Endodermal cell (in vitro differentiated cells): Measurements from ENCODE around the gene CDH4. TPM values are rescaled to one million over a fixed set of nuclear protein-coding genes. Genes with fewer than 3 reads are reported as not detected.

Experiments used
- DNase-seq: peaks from one replicate; pipeline ENCODE4 v3.0.0-alpha.2; 2017
- H3K27ac ChIP-seq: 2 replicates; pipeline ENCODE4 v1.5.1; 2013; ENCODE audit warnings: mild to moderate bottlenecking, low read depth, low read length, moderate library complexity
- H3K27me3 ChIP-seq: 2 replicates; pipeline ENCODE4 v1.6.1; 2013; ENCODE audit warnings: mild to moderate bottlenecking, low read length, moderate library complexity; ENCODE audit not compliant: insufficient read depth, control insufficient read depth, poor library complexity, severe bottlenecking
- H3K36me3 ChIP-seq: 2 replicates; pipeline ENCODE4 v1.7.0; 2013; ENCODE audit warnings: mild to moderate bottlenecking, low read length, moderate library complexity; ENCODE audit not compliant: control insufficient read depth, insufficient read depth
- H3K4me1 ChIP-seq: one replicate; pipeline ENCODE4 v1.7.0; 2013; ENCODE audit warnings: low read length; ENCODE audit not compliant: control insufficient read depth, insufficient read depth
- H3K4me3 ChIP-seq: 2 replicates; pipeline ENCODE4 v1.5.1; 2013; ENCODE audit warnings: mild to moderate bottlenecking, low read length, moderate library complexity
- H3K9ac ChIP-seq: 2 replicates; pipeline ENCODE4 v1.6.1; 2013; ENCODE audit warnings: mild to moderate bottlenecking, low read length, moderate library complexity; ENCODE audit not compliant: poor library complexity, severe bottlenecking; ENCODE audit errors: extremely low read depth
- H3K9me3 ChIP-seq: 2 replicates; pipeline ENCODE4 v1.6.1; 2013; ENCODE audit warnings: mild to moderate bottlenecking, low read length, moderate library complexity; ENCODE audit not compliant: control insufficient read depth
- H3K27ac Mint-ChIP-seq: 2 replicates; pipeline ENCODE4 v1.8.0; 2020; ENCODE audit warnings: mixed read lengths
- H3K27me3 Mint-ChIP-seq: 2 replicates; pipeline ENCODE4 v1.8.0; 2021; ENCODE audit warnings: mild to moderate bottlenecking, mixed read lengths; ENCODE audit not compliant: insufficient read depth
- H3K36me3 Mint-ChIP-seq: 2 replicates; pipeline ENCODE4 v1.8.0; 2020; ENCODE audit warnings: low read depth, mixed read lengths
- H3K4me1 Mint-ChIP-seq: 2 replicates; pipeline ENCODE4 v1.8.0; 2020; ENCODE audit warnings: mixed read lengths
- H3K4me3 Mint-ChIP-seq: 2 replicates; pipeline ENCODE4 v1.8.0; 2020; ENCODE audit warnings: mild to moderate bottlenecking, moderate library complexity, mixed read lengths
- H3K9me3 Mint-ChIP-seq: 2 replicates; pipeline ENCODE4 v1.8.0; 2020; ENCODE audit warnings: mild to moderate bottlenecking, mixed read lengths
- WGBS, 2 experiments: methylation state at CpG; one replicate each; pipeline versions ENCODE4 v1.1.5 to v1.1.7; 2013; ENCODE audit warnings: missing lambda C conversion rate in 2 of 2, mixed read lengths in 1 of 2; ENCODE audit not compliant: insufficient coverage in 1 of 2, insufficient read length in 1 of 2; 5-methylcytosine and 5-hydroxymethylcytosine counted together
- total RNA-seq, 2 donors: library from RNA; stranded (reverse); fragmentation: NEBNext Ultra II Directional in 1 of 2; extraction: Animal tissue kit (Norgen Biotek cat#: 25700) in 1 of 2; gene quantifications; 2 replicates in 1 of 2; 3 replicates in 1 of 2; pipeline ENCODE4 v1.2.1, GENCODE V29; 2021
- TF ChIP-seq, protein P1 (sequence below): fragments of 200-600 bp; sonication (generic); conservative IDR thresholded peaks from 2 replicates; pipeline ENCODE4 v1.5.0; 2021; ENCODE audit warnings: antibody characterized with exemption, mild to moderate bottlenecking

The CDH4 gene
- total RNA-seq, 2 donors from 2014 or later, result 1.8 to 5.8 TPM

- H3K4me3 ChIP-seq, result no peak overlapping the region
- H3K4me3 Mint-ChIP-seq, result no peak overlapping the region
- 86 to 97% methylated on average over 6 to 11 of the region's 11 CpGs for WGBS, 2 experiments
- no peaks in the 10 kb centered on the region for H3K4me1 Mint-ChIP-seq
- DNase-seq, result no peak
- no peaks in the 10 kb centered on the region for H3K36me3 Mint-ChIP-seq
- H3K27me3 Mint-ChIP-seq, result peaks cover 10% of the 10 kb centered on the region
- H3K27ac ChIP-seq, result no peak overlapping the region
- no peaks in the 10 kb centered on the region for H3K4me1 ChIP-seq
- no peaks in the 10 kb centered on the region for H3K9me3 Mint-ChIP-seq
- H3K36me3 ChIP-seq, result no peaks in the 10 kb centered on the region
- no peaks in the 10 kb centered on the region for H3K27me3 ChIP-seq
- no peak overlapping the region for H3K27ac Mint-ChIP-seq
- TF ChIP-seq, protein P1, sequence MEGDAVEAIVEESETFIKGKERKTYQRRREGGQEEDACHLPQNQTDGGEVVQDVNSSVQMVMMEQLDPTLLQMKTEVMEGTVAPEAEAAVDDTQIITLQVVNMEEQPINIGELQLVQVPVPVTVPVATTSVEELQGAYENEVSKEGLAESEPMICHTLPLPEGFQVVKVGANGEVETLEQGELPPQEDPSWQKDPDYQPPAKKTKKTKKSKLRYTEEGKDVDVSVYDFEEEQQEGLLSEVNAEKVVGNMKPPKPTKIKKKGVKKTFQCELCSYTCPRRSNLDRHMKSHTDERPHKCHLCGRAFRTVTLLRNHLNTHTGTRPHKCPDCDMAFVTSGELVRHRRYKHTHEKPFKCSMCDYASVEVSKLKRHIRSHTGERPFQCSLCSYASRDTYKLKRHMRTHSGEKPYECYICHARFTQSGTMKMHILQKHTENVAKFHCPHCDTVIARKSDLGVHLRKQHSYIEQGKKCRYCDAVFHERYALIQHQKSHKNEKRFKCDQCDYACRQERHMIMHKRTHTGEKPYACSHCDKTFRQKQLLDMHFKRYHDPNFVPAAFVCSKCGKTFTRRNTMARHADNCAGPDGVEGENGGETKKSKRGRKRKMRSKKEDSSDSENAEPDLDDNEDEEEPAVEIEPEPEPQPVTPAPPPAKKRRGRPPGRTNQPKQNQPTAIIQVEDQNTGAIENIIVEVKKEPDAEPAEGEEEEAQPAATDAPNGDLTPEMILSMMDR, result no peak
- H3K9ac ChIP-seq, result no peak overlapping the region
- H3K9me3 ChIP-seq, result no peaks in the 10 kb centered on the region
These were observed 483.4 kb downstream of the CDH4 start for GRCh38 chr20:61735503-61735785.

- TF ChIP-seq, protein P1, result no peak
- Mint-ChIP-seq H3K4me3 (no peak overlapping the region), H3K36me3 (no peaks in the 10 kb centered on the region), H3K27ac (no peak overlapping the region), H3K27me3 (peaks cover 10% of the 10 kb centered on the region), H3K9me3 (no peaks in the 10 kb centered on the region), H3K4me1 (no peaks in the 10 kb centered on the region)
- Histone ChIP-seq H3K9me3 (no peaks in the 10 kb centered on the region), H3K9ac (no peak overlapping the region), H3K4me1 (no peaks in the 10 kb centered on the region), H3K27ac (no peak overlapping the region), H3K36me3 (no peaks in the 10 kb centered on the region), H3K4me3 (no peak overlapping the region), H3K27me3 (no peaks in the 10 kb centered on the region)
- WGBS, 2 experiments, result 86 to 93% methylated on average over 9 to 10 of the region's 10 CpGs
- no peak for DNase-seq
These were observed 484.1 kb downstream of the CDH4 start for GRCh38 chr20:61736001-61736635.

GRCh38 chr20:61736751-61737310, 484.8 kb downstream of the CDH4 start:
- Histone ChIP-seq H3K4me1 (no peaks in the 10 kb centered on the region), H3K9ac (no peak overlapping the region), H3K27ac (no peak overlapping the region), H3K27me3 (no peaks in the 10 kb centered on the region), H3K36me3 (no peaks in the 10 kb centered on the region), H3K4me3 (no peak overlapping the region), H3K9me3 (no peaks in the 10 kb centered on the region)
- DNase-seq, result no peak
- Mint-ChIP-seq H3K36me3 (no peaks in the 10 kb centered on the region), H3K27me3 (peaks cover 9% of the 10 kb centered on the region), H3K4me3 (no peak overlapping the region), H3K9me3 (no peaks in the 10 kb centered on the region), H3K27ac (no peak overlapping the region), H3K4me1 (no peaks in the 10 kb centered on the region)
- 91 to 92% methylated on average over 6 to 14 of the region's 14 CpGs for WGBS, 2 experiments
- TF ChIP-seq, protein P1, result no peak
